ENCODE results near the gene FBXO2.

GRCh38 chr1:11634365-11635192 is 19.6 kb downstream of the FBXO2 start:
- TF ChIP-seq POLR2AphosphoS5 (IDR thresholded peaks at IDR 0.05; ENCODE audit: low read depth, low read length) (no peak), TCF7L2 (IDR thresholded peaks at IDR 0.05; ENCODE audit: low read depth, low read length) (no peak)
- TF ChIP-seq, protein P1, sequence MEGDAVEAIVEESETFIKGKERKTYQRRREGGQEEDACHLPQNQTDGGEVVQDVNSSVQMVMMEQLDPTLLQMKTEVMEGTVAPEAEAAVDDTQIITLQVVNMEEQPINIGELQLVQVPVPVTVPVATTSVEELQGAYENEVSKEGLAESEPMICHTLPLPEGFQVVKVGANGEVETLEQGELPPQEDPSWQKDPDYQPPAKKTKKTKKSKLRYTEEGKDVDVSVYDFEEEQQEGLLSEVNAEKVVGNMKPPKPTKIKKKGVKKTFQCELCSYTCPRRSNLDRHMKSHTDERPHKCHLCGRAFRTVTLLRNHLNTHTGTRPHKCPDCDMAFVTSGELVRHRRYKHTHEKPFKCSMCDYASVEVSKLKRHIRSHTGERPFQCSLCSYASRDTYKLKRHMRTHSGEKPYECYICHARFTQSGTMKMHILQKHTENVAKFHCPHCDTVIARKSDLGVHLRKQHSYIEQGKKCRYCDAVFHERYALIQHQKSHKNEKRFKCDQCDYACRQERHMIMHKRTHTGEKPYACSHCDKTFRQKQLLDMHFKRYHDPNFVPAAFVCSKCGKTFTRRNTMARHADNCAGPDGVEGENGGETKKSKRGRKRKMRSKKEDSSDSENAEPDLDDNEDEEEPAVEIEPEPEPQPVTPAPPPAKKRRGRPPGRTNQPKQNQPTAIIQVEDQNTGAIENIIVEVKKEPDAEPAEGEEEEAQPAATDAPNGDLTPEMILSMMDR (IDR thresholded peaks at IDR 0.05): no peak
- TF ChIP-seq, protein P2, sequence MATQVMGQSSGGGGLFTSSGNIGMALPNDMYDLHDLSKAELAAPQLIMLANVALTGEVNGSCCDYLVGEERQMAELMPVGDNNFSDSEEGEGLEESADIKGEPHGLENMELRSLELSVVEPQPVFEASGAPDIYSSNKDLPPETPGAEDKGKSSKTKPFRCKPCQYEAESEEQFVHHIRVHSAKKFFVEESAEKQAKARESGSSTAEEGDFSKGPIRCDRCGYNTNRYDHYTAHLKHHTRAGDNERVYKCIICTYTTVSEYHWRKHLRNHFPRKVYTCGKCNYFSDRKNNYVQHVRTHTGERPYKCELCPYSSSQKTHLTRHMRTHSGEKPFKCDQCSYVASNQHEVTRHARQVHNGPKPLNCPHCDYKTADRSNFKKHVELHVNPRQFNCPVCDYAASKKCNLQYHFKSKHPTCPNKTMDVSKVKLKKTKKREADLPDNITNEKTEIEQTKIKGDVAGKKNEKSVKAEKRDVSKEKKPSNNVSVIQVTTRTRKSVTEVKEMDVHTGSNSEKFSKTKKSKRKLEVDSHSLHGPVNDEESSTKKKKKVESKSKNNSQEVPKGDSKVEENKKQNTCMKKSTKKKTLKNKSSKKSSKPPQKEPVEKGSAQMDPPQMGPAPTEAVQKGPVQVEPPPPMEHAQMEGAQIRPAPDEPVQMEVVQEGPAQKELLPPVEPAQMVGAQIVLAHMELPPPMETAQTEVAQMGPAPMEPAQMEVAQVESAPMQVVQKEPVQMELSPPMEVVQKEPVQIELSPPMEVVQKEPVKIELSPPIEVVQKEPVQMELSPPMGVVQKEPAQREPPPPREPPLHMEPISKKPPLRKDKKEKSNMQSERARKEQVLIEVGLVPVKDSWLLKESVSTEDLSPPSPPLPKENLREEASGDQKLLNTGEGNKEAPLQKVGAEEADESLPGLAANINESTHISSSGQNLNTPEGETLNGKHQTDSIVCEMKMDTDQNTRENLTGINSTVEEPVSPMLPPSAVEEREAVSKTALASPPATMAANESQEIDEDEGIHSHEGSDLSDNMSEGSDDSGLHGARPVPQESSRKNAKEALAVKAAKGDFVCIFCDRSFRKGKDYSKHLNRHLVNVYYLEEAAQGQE (IDR thresholded peaks at IDR 0.05; ENCODE audit: insufficient read depth in 1 of 2, low read depth in 2 of 2, low read length in 1 of 2): no peak
